Neural progenitor cell (in vitro differentiated cells): ENCODE measurements around the gene PLCG2.
"Not testable (repeated sequence)": the region's sequence is repeated elsewhere in the genome, so short reads cannot be mapped to it uniquely, and the experiment has no call there.

Experiments
- CTCF ChIP-seq: fragments of 200-600 bp; sonication (generic); IDR thresholded peaks from 2 replicates; pipeline ENCODE4 v1.5.1; 2017; ENCODE audit warnings: antibody characterized with exemption, mild to moderate bottlenecking
- EZH2 ChIP-seq: fragments of 200-600 bp; sonication (generic); IDR thresholded peaks from 2 replicates; pipeline ENCODE4 v1.6.1; 2017; ENCODE audit warnings: antibody characterized with exemption, mild to moderate bottlenecking, moderate library complexity
- EZH2phosphoT487 ChIP-seq: fragments of 200-600 bp; sonication (generic); IDR thresholded peaks from 2 replicates; pipeline ENCODE4 v1.6.1; 2017; ENCODE audit warnings: antibody characterized with exemption

- TF ChIP-seq CTCF, EZH2phosphoT487, EZH2: not testable (repeated sequence)
Measured at GRCh38 chr16:81877490-81877889, 98.4 kb downstream of the PLCG2 start.
